HUES64 (cell line): Measurements from ENCODE around the gene BCL2L12.

Source experiments
- H3K27ac ChIP-seq: 2 replicates; pipeline ENCODE4 v1.7.0; 2013; ENCODE audit warnings: low read depth, low read length, inconsistent platforms
- H3K27me3 ChIP-seq: 2 replicates; pipeline ENCODE4 v1.6.1; 2013; ENCODE audit warnings: mild to moderate bottlenecking, low read length; ENCODE audit not compliant: insufficient read depth
- H3K36me3 ChIP-seq: 2 replicates; pipeline ENCODE4 v1.6.1; 2013; ENCODE audit warnings: mild to moderate bottlenecking, low read length; ENCODE audit not compliant: insufficient read depth
- H3K4me1 ChIP-seq: 2 replicates; pipeline ENCODE4 v1.6.1; 2013; ENCODE audit warnings: mild to moderate bottlenecking, low read length, moderate library complexity; ENCODE audit not compliant: insufficient read depth
- H3K4me3 ChIP-seq: 2 replicates; pipeline ENCODE4 v1.5.1; 2013; ENCODE audit warnings: mild to moderate bottlenecking, low read length, moderate library complexity
- H3K9ac ChIP-seq: 2 replicates; pipeline ENCODE4 v1.6.1; 2013; ENCODE audit warnings: mild to moderate bottlenecking, low read depth, low read length
- H3K9me3 ChIP-seq: 2 replicates; pipeline ENCODE4 v1.6.1; 2013; ENCODE audit warnings: low read depth, low read length; ENCODE audit not compliant: insufficient read depth
- WGBS: fragments of 150-250, 120-280 bp; methylation state at CpG from one replicate; pipeline ENCODE4 v1.1.7; 2013; ENCODE audit warnings: missing lambda C conversion rate; 5-methylcytosine and 5-hydroxymethylcytosine counted together

BCL2L12 gene

GRCh38 chr19:49681830-49682229, 16.1 kb downstream of the BCL2L12 start:
- no peaks in the 10 kb centered on the region for H3K27me3 ChIP-seq
- H3K4me1 ChIP-seq: peaks cover 10% of the 10 kb centered on the region
- H3K9ac ChIP-seq: no peak overlapping the region
- H3K27ac ChIP-seq: no peak overlapping the region
- no peak overlapping the region for H3K4me3 ChIP-seq
- no peaks in the 10 kb centered on the region for H3K9me3 ChIP-seq
- WGBS: 96% methylated on average over 19 of the region's 19 CpGs
- peaks cover 57% of the 10 kb centered on the region for H3K36me3 ChIP-seq

GRCh38 chr19:49682274-49682673, 16.5 kb downstream of the BCL2L12 start:
- Histone ChIP-seq H3K36me3 (peaks cover 59% of the 10 kb centered on the region), H3K27ac (no peak overlapping the region), H3K9ac (no peak overlapping the region), H3K27me3 (no peaks in the 10 kb centered on the region), H3K4me3 (no peak overlapping the region), H3K4me1 (peaks cover 10% of the 10 kb centered on the region), H3K9me3 (no peaks in the 10 kb centered on the region)
- 95% methylated on average over 8 of the region's 8 CpGs for WGBS

- Histone ChIP-seq H3K9me3 (no peaks in the 10 kb centered on the region), H3K36me3 (peaks cover 71% of the 10 kb centered on the region), H3K27ac (no peak overlapping the region), H3K27me3 (no peaks in the 10 kb centered on the region), H3K4me3 (no peak overlapping the region), H3K9ac (no peak overlapping the region), H3K4me1 (peaks cover 10% of the 10 kb centered on the region)
- 97% methylated on average over 18 of the region's 18 CpGs for WGBS
Measured at GRCh38 chr19:49683814-49684250, 18.1 kb downstream of the BCL2L12 start.

- H3K9me3 ChIP-seq: no peaks in the 10 kb centered on the region
- peaks cover 10% of the 10 kb centered on the region for H3K4me1 ChIP-seq
- no peak overlapping the region for H3K9ac ChIP-seq
- WGBS: 93% methylated on average over 35 of the region's 35 CpGs
- H3K4me3 ChIP-seq: no peak overlapping the region
- peaks cover 72% of the 10 kb centered on the region for H3K36me3 ChIP-seq
- no peaks in the 10 kb centered on the region for H3K27me3 ChIP-seq
- H3K27ac ChIP-seq: no peak overlapping the region
Measured at GRCh38 chr19:49684251-49684982, 18.7 kb downstream of the BCL2L12 start.

GRCh38 chr19:49684983-49685553, 19.3 kb downstream of the BCL2L12 start:
- 95% methylated on average over 13 of the region's 13 CpGs for WGBS
- Histone ChIP-seq H3K27ac (no peak overlapping the region), H3K27me3 (no peaks in the 10 kb centered on the region), H3K9me3 (no peaks in the 10 kb centered on the region), H3K36me3 (peaks cover 72% of the 10 kb centered on the region), H3K4me1 (peaks cover 5% of the 10 kb centered on the region), H3K4me3 (no peak overlapping the region), H3K9ac (no peak overlapping the region)

- Histone ChIP-seq H3K4me1 (peaks cover 6% of the 10 kb centered on the region), H3K9ac (no peak overlapping the region)
- WGBS: 92% methylated on average over 23 of the region's 23 CpGs
Measured at GRCh38 chr19:49685845-49686332, 20.2 kb downstream of the BCL2L12 start.

GRCh38 chr19:49686503-49687088, 20.9 kb downstream of the BCL2L12 start:
- 96% methylated on average over 25 of the region's 27 CpGs for WGBS
- Histone ChIP-seq H3K27ac (no peak overlapping the region), H3K9me3 (no peaks in the 10 kb centered on the region), H3K9ac (no peak overlapping the region), H3K4me3 (no peak overlapping the region), H3K27me3 (no peaks in the 10 kb centered on the region), H3K4me1 (peaks cover 6% of the 10 kb centered on the region), H3K36me3 (peaks cover 65% of the 10 kb centered on the region)

More at GRCh38 chr19:49685845-49686332, 20.2 kb downstream of the BCL2L12 start:
- H3K4me3 ChIP-seq: no peak overlapping the region
- peaks cover 71% of the 10 kb centered on the region for H3K36me3 ChIP-seq
- H3K9me3 ChIP-seq: no peaks in the 10 kb centered on the region
- no peak overlapping the region for H3K27ac ChIP-seq
- no peaks in the 10 kb centered on the region for H3K27me3 ChIP-seq

GRCh38 chr19:49687150-49687549, 21.4 kb downstream of the BCL2L12 start:
- Histone ChIP-seq H3K9me3 (no peaks in the 10 kb centered on the region), H3K4me3 (no peak overlapping the region), H3K36me3 (peaks cover 60% of the 10 kb centered on the region), H3K9ac (no peak overlapping the region), H3K4me1 (peaks cover 6% of the 10 kb centered on the region), H3K27me3 (no peaks in the 10 kb centered on the region), H3K27ac (no peak overlapping the region)
- 93% methylated on average over 12 of the region's 12 CpGs for WGBS

GRCh38 chr19:49687566-49688316, 22.0 kb downstream of the BCL2L12 start:
- Histone ChIP-seq H3K4me1 (peaks cover 6% of the 10 kb centered on the region), H3K36me3 (peaks cover 54% of the 10 kb centered on the region), H3K27me3 (no peaks in the 10 kb centered on the region), H3K9me3 (no peaks in the 10 kb centered on the region), H3K4me3 (no peak overlapping the region), H3K9ac (no peak overlapping the region), H3K27ac (no peak overlapping the region)
- WGBS: 88% methylated on average over 25 of the region's 26 CpGs

GRCh38 chr19:49688531-49689132, 22.9 kb downstream of the BCL2L12 start:
- WGBS: 93% methylated on average over 12 of the region's 12 CpGs
- H3K36me3 ChIP-seq: peaks cover 52% of the 10 kb centered on the region
- H3K9ac ChIP-seq: no peak overlapping the region
- no peaks in the 10 kb centered on the region for H3K9me3 ChIP-seq
- no peak overlapping the region for H3K4me3 ChIP-seq
- no peak overlapping the region for H3K27ac ChIP-seq
- no peaks in the 10 kb centered on the region for H3K27me3 ChIP-seq
- H3K4me1 ChIP-seq: peaks cover 6% of the 10 kb centered on the region
